Liver (tissue), 9 donors: Measurements from ENCODE around the gene ASB2. TPM values are rescaled to one million over a fixed set of nuclear protein-coding genes. Genes with fewer than 3 reads are reported as not detected.

ENCODE experiments used
- DNase-seq: peaks from one replicate; pipeline ENCODE4 v3.0.0-alpha.2; 2017; ENCODE audit warnings: low spot score
- H3K27ac ChIP-seq, 2 donors: one replicate each; pipeline ENCODE4 v1.7.0; 2013; ENCODE audit warnings: inconsistent platforms in 2 of 2, low read length in 2 of 2, control low read depth in 1 of 2, low read depth in 1 of 2, mild to moderate bottlenecking in 1 of 2
- H3K27me3 ChIP-seq, 4 donors: one replicate each; pipeline versions ENCODE4 v1.6.1 to v1.7.0; 2013; ENCODE audit warnings: low read length in 3 of 4, inconsistent platforms in 1 of 4, mild to moderate bottlenecking in 1 of 4, moderate library complexity in 1 of 4; ENCODE audit not compliant: control insufficient read depth in 4 of 4, insufficient read depth in 4 of 4
- H3K36me3 ChIP-seq, 4 donors: one replicate each; pipeline versions ENCODE4 v1.6.1 to v1.7.0; 2013; ENCODE audit warnings: low read length in 3 of 4, mild to moderate bottlenecking in 3 of 4, low read depth in 1 of 4, moderate library complexity in 1 of 4; ENCODE audit not compliant: control insufficient read depth in 4 of 4, insufficient read depth in 3 of 4
- H3K4me1 ChIP-seq, 4 donors: one replicate each; pipeline versions ENCODE4 v1.6.1 to v1.7.0; 2013; ENCODE audit warnings: low read length in 3 of 4, mild to moderate bottlenecking in 3 of 4, moderate library complexity in 1 of 4; ENCODE audit not compliant: control insufficient read depth in 4 of 4, insufficient read depth in 4 of 4
- H3K4me3 ChIP-seq, 3 donors: one replicate each; pipeline versions ENCODE4 v1.6.1 to v1.7.0; 2013; ENCODE audit warnings: low read length in 3 of 3, control low read depth in 1 of 3, low read depth in 1 of 3, mild to moderate bottlenecking in 1 of 3
- H3K9ac ChIP-seq, 2 donors: one replicate each; pipeline ENCODE4 v1.7.0; 2013; ENCODE audit warnings: low read length in 2 of 2, mild to moderate bottlenecking in 2 of 2, moderate library complexity in 2 of 2, control low read depth in 1 of 2, low read depth in 1 of 2
- H3K9me3 ChIP-seq, 4 donors: one replicate each; pipeline versions ENCODE4 v1.6.1 to v1.7.0; 2013; ENCODE audit warnings: low read length in 3 of 4; ENCODE audit not compliant: control insufficient read depth in 4 of 4
- ATF3 ChIP-seq: IDR thresholded peaks from 2 replicates; pipeline ENCODE4 v1.6.1; 2016; ENCODE audit warnings: antibody characterized with exemption
- CTCF ChIP-seq: fragments of 150-350 bp; IDR thresholded peaks from 2 replicates; pipeline ENCODE4 v1.5.1; 2017; ENCODE audit warnings: improper control_type of control experiment, low read depth, low read length; ENCODE audit not compliant: missing input control
- EGR1 ChIP-seq, 2 donors: IDR thresholded peaks; 2 replicates each; pipeline ENCODE4 v1.6.1; 2016 to 2018; ENCODE audit warnings: antibody characterized with exemption in 2 of 2, low read depth in 2 of 2
- FOXA1 ChIP-seq: IDR thresholded peaks from 2 replicates; pipeline ENCODE4 v1.6.1; 2016; ENCODE audit warnings: antibody characterized with exemption
- HNF4A ChIP-seq, 2 donors: conservative IDR thresholded peaks; 2 replicates each; pipeline ENCODE4 v1.6.1; 2016; ENCODE audit warnings: antibody characterized with exemption in 2 of 2, mild to moderate bottlenecking in 2 of 2
- HNF4G ChIP-seq: IDR thresholded peaks from 2 replicates; pipeline ENCODE4 v1.6.1; 2016; ENCODE audit warnings: antibody characterized with exemption
- REST ChIP-seq: IDR thresholded peaks from 2 replicates; pipeline ENCODE4 v1.6.1; 2016; ENCODE audit warnings: antibody characterized with exemption, mild to moderate bottlenecking
- RXRA ChIP-seq, 2 donors: IDR thresholded peaks; 2 replicates each; pipeline ENCODE4 v1.6.1; 2017 to 2018; ENCODE audit warnings: antibody characterized with exemption in 2 of 2, mild to moderate bottlenecking in 1 of 2
- TAF1 ChIP-seq: conservative IDR thresholded peaks from 2 replicates; pipeline ENCODE4 v1.6.1; 2016; ENCODE audit warnings: antibody characterized with exemption, mild to moderate bottlenecking
- YY1 ChIP-seq: IDR thresholded peaks from 2 replicates; pipeline ENCODE4 v1.6.1; 2016; ENCODE audit warnings: antibody characterized with exemption, mild to moderate bottlenecking
- ZBTB33 ChIP-seq: IDR thresholded peaks from 2 replicates; pipeline ENCODE4 v1.6.1; 2016; ENCODE audit warnings: antibody characterized with exemption
- WGBS: extraction: QIAGEN DNeasy Blood & Tissue Kit; methylation state at CpG from one replicate; pipeline ENCODE4 v1.1.7; 2013; 5-methylcytosine and 5-hydroxymethylcytosine counted together
- polyA plus RNA-seq, 2 donors: library from polyadenylated mRNA; stranded (reverse) in 1 of 2; unstranded in 1 of 2; fragments of 200-250 nt in 1 of 2; fragments of >200 nt in 1 of 2; fragmentation: Nextera tagmentation in 1 of 2; extraction: Ambion mirVana in 1 of 2; gene quantifications; one replicate each; pipeline versions ENCODE4 v1.2.1 to v1.2.3, GENCODE V29; 2013 to 2015
- total RNA-seq, 2 donors: library from RNA; depleted of rRNA; stranded (reverse); fragments of >200 nt; gene quantifications; one replicate each; pipeline ENCODE4 v1.2.3, GENCODE V29; 2014
- donor health status: healthy.
- donor health status: healthy.
- donor health status: healthy.
- donor health status: healthy.
- donor health status: healthy.

ASB2 gene
- total and polyA plus RNA-seq, 4 donors, result 0.18 to 0.56 (median 0.38) TPM

GRCh38 chr14:93972618-93973205 is 3.7 kb downstream of the ASB2 start:
- H3K4me1 ChIP-seq, result peaks cover 0 to 8% (median 2%) of the 10 kb centered on the region in 4 donors
- no peaks in the 10 kb centered on the region for H3K27me3 ChIP-seq
- H3K36me3 ChIP-seq, result no peaks in the 10 kb centered on the region
- DNase-seq, result no peak
- H3K9me3 ChIP-seq, result no peaks in the 10 kb centered on the region
- H3K9ac ChIP-seq, result no peak overlapping the region
- no peak overlapping the region for H3K27ac ChIP-seq
- TF ChIP-seq YY1, result no peak
- TF ChIP-seq HNF4A (conservative IDR thresholded peaks at IDR 0.05), result no peak
- no peak overlapping the region for H3K4me3 ChIP-seq
- 94% methylated on average over 6 of the region's 6 CpGs for WGBS

- H3K9me3 ChIP-seq, result no peaks in the 10 kb centered on the region
- no peak for DNase-seq
- H3K36me3 ChIP-seq, result no peaks in the 10 kb centered on the region
- H3K27me3 ChIP-seq, result no peaks in the 10 kb centered on the region
- no peak overlapping the region for H3K27ac ChIP-seq
- 82% methylated on average over 3 of the region's 3 CpGs for WGBS
- H3K4me3 ChIP-seq, result no peak overlapping the region
- peaks cover 0 to 8% (median 2%) of the 10 kb centered on the region in 4 donors for H3K4me1 ChIP-seq
- TF ChIP-seq EGR1 (IDR thresholded peaks at IDR 0.05; ENCODE audit: low read depth in 2 of 2) (no peak), HNF4G (no peak), RXRA (IDR thresholded peaks at IDR 0.05) (no peak), TAF1 (no peak), FOXA1 (no peak), YY1 (no peak), ZBTB33 (no peak), CTCF (no peak), ATF3 (no peak), REST (no peak)
- H3K9ac ChIP-seq, result no peak overlapping the region
Measured at GRCh38 chr14:93971635-93972027, 4.7 kb downstream of the ASB2 start.
